Tibial nerve (tissue), 4 donors: ENCODE measurements around the gene BNIP5.

Experiments used
- CTCF ChIP-seq, 5 experiments: fragments of 200-600 bp in 3 of 5; fragments of 450-650 bp in 2 of 5; sonication (generic) in 3 of 5; IDR thresholded peaks; one replicate each; pipeline ENCODE4 v1.5.1; 2016 to 2019; ENCODE audit warnings: antibody characterized with exemption in 5 of 5, mild to moderate bottlenecking in 3 of 5, moderate library complexity in 2 of 5
- EP300 ChIP-seq, 2 donors: sonication (generic); formaldehyde crosslinking; IDR thresholded peaks; one replicate each; pipeline ENCODE4 v1.6.1; 2017; ENCODE audit warnings: antibody characterized with exemption in 2 of 2, mild to moderate bottlenecking in 1 of 2
- POLR2A ChIP-seq, 2 donors: fragments of 450-650 bp; IDR thresholded peaks; one replicate each; pipeline ENCODE4 v1.6.1; 2017; ENCODE audit warnings: antibody characterized with exemption in 2 of 2, mild to moderate bottlenecking in 2 of 2, moderate library complexity in 2 of 2

DNA sequence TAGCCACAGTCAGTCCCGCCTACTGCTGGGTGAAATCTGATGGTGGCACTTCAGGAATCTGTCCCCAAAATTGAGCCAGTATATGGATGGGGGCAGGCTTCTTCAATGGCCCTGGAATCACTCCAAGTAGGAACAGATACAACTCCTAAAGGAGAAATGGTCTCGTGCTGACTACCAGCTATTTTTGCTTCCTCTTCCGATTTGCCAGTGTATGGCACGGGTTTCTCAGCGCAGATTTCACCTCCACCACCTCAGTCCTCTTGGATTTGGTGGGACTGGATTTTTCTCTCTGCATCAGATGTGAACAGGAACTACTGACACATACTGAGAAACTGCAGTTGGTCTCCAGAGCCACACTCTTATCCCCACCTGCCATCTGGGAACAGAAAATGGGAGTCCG lies 39.6 kb downstream of the BNIP5 start:
- TF ChIP-seq CTCF (IDR thresholded peaks at IDR 0.05) (no peak), POLR2A (IDR thresholded peaks at IDR 0.05) (no peak), EP300 (IDR thresholded peaks at IDR 0.05) (no peak)
